ENCODE results near the gene VKORC1.

The VKORC1 gene

DNA sequence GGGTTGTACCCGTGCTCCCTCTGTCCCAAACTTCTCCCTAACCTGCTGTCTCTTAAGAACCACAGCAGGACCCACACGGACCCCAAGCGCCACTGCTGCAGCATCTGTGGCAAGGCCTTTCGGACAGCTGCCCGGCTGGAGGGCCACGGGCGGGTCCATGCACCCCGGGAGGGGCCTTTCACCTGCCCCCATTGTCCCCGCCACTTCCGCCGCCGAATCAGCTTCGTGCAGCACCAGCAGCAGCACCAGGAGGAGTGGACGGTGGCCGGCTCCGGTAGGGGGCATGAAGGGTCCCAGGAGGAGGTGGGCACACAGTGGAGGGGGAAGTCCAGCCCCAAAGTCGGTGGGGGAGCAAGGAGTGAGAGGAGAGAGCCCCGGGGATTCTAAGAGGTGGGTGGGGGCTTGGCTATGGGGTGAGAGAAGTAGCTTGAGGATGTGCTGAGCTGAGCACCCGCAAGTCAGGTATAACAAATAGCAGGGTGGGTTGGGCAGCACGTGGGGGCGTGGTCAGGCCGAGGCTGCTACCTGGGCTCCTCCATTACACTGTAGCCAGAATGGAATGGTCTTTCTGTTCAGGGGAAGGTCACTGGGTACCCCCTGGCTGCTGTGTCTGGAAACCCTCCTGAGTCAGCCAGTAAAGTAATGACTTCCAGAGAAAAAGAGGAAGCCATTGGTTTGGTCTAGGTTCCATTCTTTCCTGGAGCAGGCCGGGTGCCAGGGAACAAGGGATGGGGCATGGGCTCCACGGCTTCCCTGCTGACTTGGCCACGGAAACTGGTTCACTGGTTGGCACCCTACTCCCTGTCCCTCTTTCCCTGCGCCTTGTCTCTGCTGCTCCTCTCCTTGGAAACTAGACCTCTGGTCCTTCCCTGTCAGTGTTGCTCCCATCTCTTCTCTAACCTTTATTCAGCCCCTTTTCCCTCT is 12.9 kb downstream of the VKORC1 start:
- no peak for DNase-seq

GRCh38 chr16:31080756-31081419 is 13.7 kb downstream of the VKORC1 start:
- no peak for DNase-seq

DNA sequence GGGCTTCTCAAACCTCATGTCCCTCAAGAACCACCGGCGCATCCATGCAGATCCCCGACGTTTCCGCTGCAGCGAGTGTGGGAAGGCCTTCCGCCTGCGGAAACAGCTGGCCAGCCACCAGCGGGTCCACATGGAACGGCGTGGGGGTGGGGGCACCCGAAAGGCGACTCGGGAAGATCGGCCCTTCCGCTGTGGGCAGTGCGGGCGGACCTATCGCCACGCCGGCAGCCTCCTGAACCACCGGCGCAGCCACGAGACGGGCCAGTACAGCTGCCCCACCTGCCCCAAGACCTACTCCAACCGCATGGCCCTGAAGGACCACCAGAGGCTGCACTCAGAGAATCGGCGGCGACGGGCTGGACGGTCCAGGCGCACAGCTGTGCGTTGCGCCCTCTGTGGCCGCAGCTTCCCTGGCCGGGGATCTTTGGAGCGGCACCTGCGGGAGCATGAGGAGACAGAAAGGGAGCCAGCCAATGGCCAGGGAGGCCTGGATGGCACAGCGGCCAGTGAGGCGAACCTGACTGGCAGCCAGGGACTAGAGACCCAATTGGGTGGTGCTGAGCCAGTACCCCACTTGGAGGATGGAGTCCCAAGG is 14.5 kb downstream of the VKORC1 start:
- no peak for DNase-seq

DNA sequence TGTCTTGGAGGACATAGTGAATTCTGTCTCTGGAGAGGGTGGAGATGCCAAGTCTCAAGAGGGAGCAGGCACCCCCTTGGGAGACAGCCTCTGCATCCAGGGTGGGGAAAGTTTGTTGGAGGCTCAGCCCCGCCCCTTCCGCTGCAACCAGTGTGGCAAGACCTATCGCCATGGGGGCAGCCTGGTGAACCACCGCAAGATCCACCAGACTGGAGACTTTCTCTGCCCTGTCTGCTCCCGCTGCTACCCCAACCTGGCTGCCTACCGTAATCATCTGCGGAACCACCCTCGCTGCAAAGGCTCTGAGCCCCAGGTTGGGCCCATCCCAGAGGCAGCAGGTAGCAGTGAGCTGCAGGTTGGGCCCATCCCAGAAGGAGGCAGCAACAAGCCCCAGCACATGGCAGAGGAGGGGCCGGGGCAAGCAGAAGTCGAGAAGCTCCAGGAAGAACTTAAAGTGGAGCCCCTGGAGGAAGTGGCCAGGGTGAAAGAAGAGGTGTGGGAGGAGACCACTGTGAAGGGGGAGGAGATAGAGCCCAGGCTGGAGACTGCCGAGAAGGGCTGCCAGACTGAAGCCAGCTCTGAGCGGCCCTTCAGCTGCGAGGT is 15.2 kb downstream of the VKORC1 start:
- no peak for DNase-seq

DNA sequence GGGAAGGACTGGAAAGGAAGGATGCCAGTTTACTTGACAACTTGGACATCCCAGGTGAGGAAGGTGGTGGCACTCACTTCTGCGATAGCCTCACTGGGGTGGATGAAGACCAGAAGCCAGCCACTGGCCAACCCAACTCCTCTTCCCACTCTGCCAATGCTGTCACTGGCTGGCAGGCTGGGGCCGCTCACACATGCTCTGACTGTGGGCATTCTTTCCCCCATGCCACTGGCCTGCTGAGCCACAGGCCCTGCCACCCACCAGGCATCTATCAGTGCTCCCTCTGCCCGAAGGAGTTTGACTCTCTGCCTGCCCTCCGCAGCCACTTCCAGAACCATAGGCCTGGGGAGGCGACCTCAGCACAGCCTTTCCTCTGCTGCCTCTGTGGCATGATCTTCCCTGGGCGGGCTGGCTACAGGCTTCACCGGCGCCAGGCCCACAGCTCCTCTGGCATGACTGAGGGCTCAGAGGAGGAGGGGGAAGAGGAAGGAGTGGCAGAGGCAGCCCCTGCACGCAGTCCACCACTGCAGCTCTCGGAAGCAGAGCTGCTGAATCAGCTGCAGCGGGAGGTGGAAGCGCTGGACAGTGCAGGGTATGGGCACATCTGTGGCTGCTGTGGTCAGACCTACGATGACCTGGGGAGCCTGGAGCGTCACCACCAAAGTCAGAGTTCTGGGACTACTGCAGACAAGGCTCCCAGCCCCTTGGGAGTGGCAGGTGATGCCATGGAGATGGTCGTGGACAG is 15.8 kb downstream of the VKORC1 start:
- DNase-seq = no peak

GRCh38 chr16:31077592-31078396 is 16.8 kb downstream of the VKORC1 start:
- no peak for DNase-seq

GRCh38 chr16:31077024-31077423 is 17.6 kb downstream of the VKORC1 start:
- no peak for DNase-seq

- DNase-seq = no peak
Observed at GRCh38 chr16:31076319-31076718, 18.3 kb downstream of the VKORC1 start.

GRCh38 chr16:31074814-31075183 is 19.8 kb downstream of the VKORC1 start:
- no peak for DNase-seq

- DNase-seq = peak; percentile 99
Observed at GRCh38 chr16:31073970-31074813, 20.4 kb downstream of the VKORC1 start, which contains the start of the genes ZNF646 and ZNF668. Gene ZNF646 (plus strand): TSS chr16:31074422. CDS start chr16:31076325, 1,903 bp downstream. Gene ZNF668 (minus strand): TSS chr16:31074240. CDS start chr16:31064459, 9,781 bp downstream.

- peak; percentile 95 for DNase-seq
Observed at GRCh38 chr16:31073142-31073969, 21.2 kb downstream of the VKORC1 start.

GRCh38 chr16:31072540-31073141 is 22.0 kb downstream of the VKORC1 start:
- peak; percentile 58 for DNase-seq

DNA sequence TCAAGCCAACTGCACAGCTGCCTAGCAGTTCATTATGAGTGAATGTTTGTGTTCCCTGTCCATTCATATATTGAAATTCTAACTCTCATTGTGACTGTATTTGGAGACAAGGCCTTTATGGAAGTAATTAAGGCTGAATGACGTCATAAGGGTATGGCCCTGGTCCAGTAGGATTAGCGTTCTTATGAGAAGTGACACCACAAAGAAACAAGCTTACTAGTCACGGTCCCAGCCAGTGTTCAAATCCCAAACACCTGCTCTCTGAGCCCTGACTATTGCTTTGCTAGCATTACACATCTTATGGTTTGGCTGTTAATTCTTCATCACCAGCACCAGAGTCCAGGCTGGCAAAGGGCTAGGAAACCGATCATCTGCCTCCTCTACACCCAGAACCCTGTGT is 22.7 kb downstream of the VKORC1 start:
- no peak for DNase-seq

GRCh38 chr16:31067342-31067741 is 27.3 kb downstream of the VKORC1 start:
- no peak for DNase-seq

DNA sequence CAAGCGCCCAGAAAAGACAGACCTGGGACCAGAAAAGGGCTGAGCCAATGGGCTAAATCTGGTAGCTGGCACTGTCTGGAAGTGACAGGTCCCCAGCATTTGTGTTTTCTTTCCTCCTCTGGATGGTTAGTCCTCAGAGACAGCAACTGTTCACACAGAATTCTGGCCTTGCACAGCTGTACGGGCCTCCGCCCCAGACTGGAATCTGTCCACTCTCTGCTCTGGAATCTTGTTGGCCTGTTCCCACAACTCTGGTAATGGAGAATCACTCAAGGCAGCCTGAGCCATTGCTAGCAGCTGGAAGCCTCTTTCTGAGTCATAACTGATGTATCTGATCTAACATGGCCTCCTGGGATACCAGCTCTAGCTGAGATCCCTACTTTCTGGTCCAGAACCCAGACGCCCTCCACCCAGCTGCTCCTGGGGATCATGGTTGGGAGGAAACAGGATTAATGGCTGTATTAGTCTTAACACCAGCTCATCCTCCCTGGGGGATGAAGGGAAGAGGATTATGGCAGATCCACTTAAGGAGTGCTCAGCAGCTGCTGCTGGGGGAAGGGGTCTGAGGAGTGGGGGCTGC is 29.6 kb downstream of the VKORC1 start:
- DNase-seq = no peak

- DNase-seq = no peak
Observed at GRCh38 chr16:31063843-31064611, 30.6 kb downstream of the VKORC1 start.

DNA sequence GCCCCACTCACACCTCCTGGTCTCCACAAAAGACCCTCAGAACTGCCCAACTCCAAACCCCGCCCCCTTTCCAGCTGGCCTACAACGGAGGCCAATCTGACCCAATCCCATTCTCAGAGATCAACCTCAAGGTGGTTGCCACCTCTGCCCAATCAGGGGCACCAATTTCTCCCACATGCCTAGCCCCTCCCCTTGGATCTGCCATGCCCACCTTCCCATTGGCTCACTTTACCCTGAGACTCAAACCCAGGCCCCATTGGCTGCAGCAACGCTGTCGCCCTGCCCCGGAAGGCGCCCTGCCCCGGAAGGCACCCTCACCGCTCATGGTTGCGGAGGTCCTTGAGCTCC is 31.1 kb downstream of the VKORC1 start:
- DNase-seq = no peak

- DNase-seq = no peak
Observed at GRCh38 chr16:31061813-31062440, 32.7 kb downstream of the VKORC1 start.

Data from stimulated activated CD4-positive, alpha-beta T cell treated with anti-CD3 and anti-CD28 coated beads, Interleukin-15, amount 100 ng/mL, for 24 hours (primary cell).